Activated CD8-positive, alpha-beta T cell treated with anti-CD3 and anti-CD28 coated beads for 36 hours (primary cell): Measurements from ENCODE around the gene PARD3. TPM values are rescaled to one million over a fixed set of nuclear protein-coding genes. Genes with fewer than 3 reads are reported as not detected.

Experiments
- ATAC-seq: fragments of 200-7000 bp; cut with Tn5 transposase; one replicate; pipeline ENCODE4 v1.10.0; 2021; ENCODE audit warnings: mild to moderate bottlenecking, moderate library complexity
- CTCF ChIA-PET: fragments of 350-600 bp; sonication (Branson Sonifier 250); formaldehyde crosslinking; loops from one replicate; lab custom pipeline; 2021; ENCODE audit warnings: antibody characterized with exemption; lab: Charles Lee
- POLR2A ChIA-PET: fragments of 350-600 bp; sonication (Branson Sonifier 250); formaldehyde crosslinking; loops from one replicate; lab custom pipeline; 2021; ENCODE audit warnings: antibody characterized with exemption; lab: Charles Lee
- DNase-seq: peaks from one replicate; pipeline ENCODE4 v3.0.0-alpha.2; 2020
- H3K27ac Mint-ChIP-seq: one replicate; pipeline ENCODE4 v1.8.0; 2021; ENCODE audit warnings: mild to moderate bottlenecking, mixed read lengths
- H3K27me3 Mint-ChIP-seq: one replicate; pipeline ENCODE4 v1.8.0; 2021; ENCODE audit warnings: mixed read lengths
- H3K36me3 Mint-ChIP-seq: one replicate; pipeline ENCODE4 v1.8.0; 2021; ENCODE audit warnings: low read depth, mixed read lengths
- H3K4me1 Mint-ChIP-seq: one replicate; pipeline ENCODE4 v1.8.0; 2021; ENCODE audit warnings: low read depth, mixed read lengths
- H3K4me3 Mint-ChIP-seq: one replicate; pipeline ENCODE4 v1.8.0; 2021; ENCODE audit warnings: mild to moderate bottlenecking, moderate library complexity, mixed read lengths
- H3K9me3 Mint-ChIP-seq: one replicate; pipeline ENCODE4 v1.8.0; 2021; ENCODE audit warnings: mixed read lengths
- intact Hi-C: fragments of 100-400 bp; cut with micrococcal nuclease; formaldehyde crosslinking; loops from one replicate; pipeline ENCODE4 v1.10.0; 2022
- total RNA-seq, 2 experiments: library from RNA; stranded (reverse); gene quantifications; one replicate each; pipeline ENCODE4 v1.2.3, GENCODE V29; 2021
- TF ChIP-seq, protein P1 (sequence below): fragments of 200-600 bp; IDR thresholded peaks from one replicate; pipeline ENCODE4 v1.8.0; 2022; ENCODE audit warnings: antibody characterized with exemption, mild to moderate bottlenecking

PARD3 gene
- total RNA-seq, 2 experiments from 2014 or later: 1.6 to 2.0 TPM

DNA sequence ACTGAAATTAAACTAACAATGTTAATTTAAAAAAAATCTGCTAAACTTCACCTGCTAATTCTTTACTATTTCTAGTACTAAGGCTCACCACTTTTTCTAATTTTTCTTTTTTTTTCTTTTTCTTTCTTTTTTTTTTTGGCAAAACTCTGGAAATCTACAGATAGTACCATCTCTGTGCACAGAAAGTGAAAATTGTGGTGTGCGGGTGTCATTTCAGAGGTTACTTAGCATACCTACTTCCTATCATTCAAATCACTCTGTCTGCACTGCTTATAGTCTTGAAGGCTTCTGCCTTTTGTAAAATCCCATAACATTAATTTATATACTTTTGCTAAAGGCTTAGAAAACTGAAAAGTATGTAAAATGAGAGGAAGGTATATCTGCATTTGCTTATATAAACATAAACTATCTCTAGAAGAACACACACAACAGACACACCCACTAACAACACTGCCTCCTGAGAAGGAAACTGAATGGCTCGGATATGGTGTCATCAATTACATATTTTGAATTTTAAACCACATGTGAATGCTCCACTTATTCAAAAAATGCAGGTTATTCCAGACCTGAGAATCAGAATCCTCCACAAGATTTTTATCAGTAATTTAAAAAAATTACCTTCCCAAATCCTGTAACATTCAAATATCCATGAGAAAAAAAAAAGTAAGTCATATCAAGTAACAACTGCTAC, 229.5 kb downstream of the PARD3 start:
- TF ChIP-seq, protein P1, sequence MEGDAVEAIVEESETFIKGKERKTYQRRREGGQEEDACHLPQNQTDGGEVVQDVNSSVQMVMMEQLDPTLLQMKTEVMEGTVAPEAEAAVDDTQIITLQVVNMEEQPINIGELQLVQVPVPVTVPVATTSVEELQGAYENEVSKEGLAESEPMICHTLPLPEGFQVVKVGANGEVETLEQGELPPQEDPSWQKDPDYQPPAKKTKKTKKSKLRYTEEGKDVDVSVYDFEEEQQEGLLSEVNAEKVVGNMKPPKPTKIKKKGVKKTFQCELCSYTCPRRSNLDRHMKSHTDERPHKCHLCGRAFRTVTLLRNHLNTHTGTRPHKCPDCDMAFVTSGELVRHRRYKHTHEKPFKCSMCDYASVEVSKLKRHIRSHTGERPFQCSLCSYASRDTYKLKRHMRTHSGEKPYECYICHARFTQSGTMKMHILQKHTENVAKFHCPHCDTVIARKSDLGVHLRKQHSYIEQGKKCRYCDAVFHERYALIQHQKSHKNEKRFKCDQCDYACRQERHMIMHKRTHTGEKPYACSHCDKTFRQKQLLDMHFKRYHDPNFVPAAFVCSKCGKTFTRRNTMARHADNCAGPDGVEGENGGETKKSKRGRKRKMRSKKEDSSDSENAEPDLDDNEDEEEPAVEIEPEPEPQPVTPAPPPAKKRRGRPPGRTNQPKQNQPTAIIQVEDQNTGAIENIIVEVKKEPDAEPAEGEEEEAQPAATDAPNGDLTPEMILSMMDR: no peak
- H3K4me1 Mint-ChIP-seq: no peaks in the 10 kb centered on the region
- intact Hi-C loops: no loop called here
- DNase-seq (no peak), ATAC-seq (no peak)
- no peak overlapping the region for H3K4me3 Mint-ChIP-seq
- CTCF ChIA-PET: no interaction called here
- H3K27ac Mint-ChIP-seq: no peak overlapping the region
- H3K27me3 Mint-ChIP-seq: no peaks in the 10 kb centered on the region
- no peaks in the 10 kb centered on the region for H3K9me3 Mint-ChIP-seq
- POLR2A ChIA-PET: no interaction called here
- no peaks in the 10 kb centered on the region for H3K36me3 Mint-ChIP-seq

DNA sequence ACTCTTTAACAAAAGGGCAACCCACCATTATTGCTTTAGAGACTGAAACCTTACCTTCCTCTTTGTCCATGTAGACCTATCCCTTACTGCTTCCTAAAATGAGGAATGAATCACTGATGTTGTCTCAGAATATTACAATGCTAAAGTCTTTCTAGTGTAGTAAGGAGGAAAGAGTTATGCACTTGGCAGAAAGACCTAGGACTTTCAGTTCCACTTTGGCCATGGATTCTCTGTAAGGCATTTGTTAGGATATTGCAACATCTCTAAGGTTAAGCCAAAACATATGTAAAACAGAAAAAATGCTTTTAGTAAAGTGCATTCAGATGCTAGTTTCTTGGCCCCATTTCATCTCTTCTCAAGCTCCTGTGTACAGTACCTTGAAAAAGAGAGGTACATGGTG, 230.9 kb downstream of the PARD3 start:
- no peaks in the 10 kb centered on the region for H3K4me1 Mint-ChIP-seq
- no peaks in the 10 kb centered on the region for H3K9me3 Mint-ChIP-seq

DNA sequence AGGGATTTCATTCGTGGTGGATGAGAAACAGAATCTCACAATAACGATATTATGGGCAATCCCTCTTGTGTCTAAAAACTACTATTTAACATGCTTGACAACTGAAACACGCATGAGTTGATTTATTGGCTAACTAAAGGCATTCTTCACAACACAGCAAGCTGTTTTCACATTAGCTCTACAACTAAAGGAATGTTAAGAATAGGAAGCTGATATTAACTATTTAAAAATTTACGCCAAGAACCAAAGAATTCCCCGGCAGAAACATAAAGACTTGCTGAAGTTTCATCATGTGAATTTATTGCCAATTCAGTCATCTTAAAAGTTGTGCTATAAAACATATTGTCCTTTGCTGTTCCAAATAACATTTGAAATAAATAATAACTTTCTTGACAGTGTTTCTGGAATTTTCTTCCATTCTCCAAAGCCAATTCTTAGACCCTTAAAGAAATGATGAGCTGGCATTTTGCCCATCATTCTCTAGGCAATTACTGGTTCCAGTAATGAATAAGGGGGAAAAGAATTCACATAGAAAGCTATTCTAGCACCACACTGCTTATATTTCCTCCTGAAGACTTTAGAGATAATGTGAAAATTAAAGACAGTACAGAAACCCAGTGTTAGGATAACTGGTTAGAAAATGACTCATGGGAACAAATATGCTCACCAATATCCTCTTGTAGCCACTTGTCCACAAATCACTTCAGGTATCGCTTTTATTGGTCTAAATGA, 233.1 kb downstream of the PARD3 start:
- H3K27ac Mint-ChIP-seq: no peak overlapping the region
- TF ChIP-seq, protein P1: no peak
- no peaks in the 10 kb centered on the region for H3K27me3 Mint-ChIP-seq
- no peaks in the 10 kb centered on the region for H3K36me3 Mint-ChIP-seq
- ChIA-PET CTCF (interaction anchor here (0.8 kb wide), 1 partner anchor 56 kb away, joined by 3 read pairs; no protein-coding TSS in a partner anchor), POLR2A (no interaction called here)
- intact Hi-C loops: no loop called here
- no peak for DNase-seq
- no peak for ATAC-seq
- H3K9me3 Mint-ChIP-seq: no peaks in the 10 kb centered on the region
- H3K4me1 Mint-ChIP-seq: no peaks in the 10 kb centered on the region
- H3K4me3 Mint-ChIP-seq: no peak overlapping the region

More for the DNA sequence above, 230.9 kb downstream of the PARD3 start:
- intact Hi-C loops: no loop called here
- DNase-seq: no peak
- no peak overlapping the region for H3K4me3 Mint-ChIP-seq
- H3K36me3 Mint-ChIP-seq: no peaks in the 10 kb centered on the region
- H3K27me3 Mint-ChIP-seq: no peaks in the 10 kb centered on the region
- ChIA-PET POLR2A (no interaction called here), CTCF (no interaction called here)
- ATAC-seq: no peak
- TF ChIP-seq, protein P1: no peak
- H3K27ac Mint-ChIP-seq: no peak overlapping the region

DNA sequence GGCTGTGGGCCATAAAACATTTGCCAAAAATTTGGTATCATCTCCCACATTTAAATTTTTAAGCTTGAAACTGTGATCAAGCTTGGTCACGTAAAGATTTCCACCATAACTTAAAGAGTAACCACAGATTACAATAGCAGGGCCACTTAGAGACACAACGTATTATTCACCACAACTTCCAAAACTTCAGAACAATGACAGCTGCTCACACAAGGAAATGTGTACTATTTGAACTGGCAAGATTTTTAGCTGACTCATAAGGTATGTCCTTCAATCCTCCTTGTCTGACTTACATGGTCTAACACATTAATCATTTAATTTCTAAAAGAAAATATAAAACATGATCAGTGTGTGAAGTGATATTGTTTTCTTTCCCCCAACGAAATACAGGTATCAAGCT, 234.5 kb downstream of the PARD3 start:
- Mint-ChIP-seq H3K9me3 (no peaks in the 10 kb centered on the region), H3K36me3 (no peaks in the 10 kb centered on the region), H3K27me3 (no peaks in the 10 kb centered on the region), H3K27ac (no peak overlapping the region), H3K4me1 (no peaks in the 10 kb centered on the region), H3K4me3 (no peak overlapping the region)
- ATAC-seq (no peak), DNase-seq (no peak)
- intact Hi-C loops: no loop called here
- POLR2A ChIA-PET: no interaction called here
- CTCF ChIA-PET: interaction anchor here (1.4 kb wide), 1 partner anchor 57 kb away, joined by 4 read pairs; no protein-coding TSS in a partner anchor
- TF ChIP-seq, protein P1: no peak

DNA sequence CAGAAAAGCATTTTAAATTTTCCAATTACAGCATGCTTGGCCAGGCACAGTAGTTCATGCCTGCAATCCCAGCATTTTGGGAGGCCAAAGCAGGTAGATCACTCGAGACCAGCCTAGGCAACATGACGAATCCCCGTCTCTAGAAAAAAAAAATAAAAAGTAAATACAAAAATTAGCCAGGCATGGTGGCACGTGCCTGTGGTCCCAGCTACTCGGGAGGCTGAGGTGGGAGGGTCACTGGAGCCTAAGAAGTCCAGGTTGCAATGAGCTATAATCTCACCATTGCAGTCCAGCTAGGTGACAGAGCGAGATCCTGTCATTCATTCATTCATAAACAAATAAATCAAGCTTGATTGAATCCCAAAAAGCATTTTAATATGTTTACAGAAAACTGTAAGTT, 234.9 kb downstream of the PARD3 start:
- no peak for DNase-seq
- ChIA-PET POLR2A (no interaction called here), CTCF (interaction anchor here (1.4 kb wide), 1 partner anchor 58 kb away, joined by 4 read pairs; no protein-coding TSS in a partner anchor)
- Mint-ChIP-seq H3K4me1 (no peaks in the 10 kb centered on the region), H3K9me3 (no peaks in the 10 kb centered on the region), H3K27ac (no peak overlapping the region), H3K27me3 (no peaks in the 10 kb centered on the region), H3K36me3 (no peaks in the 10 kb centered on the region), H3K4me3 (no peak overlapping the region)
- ATAC-seq: no peak
- TF ChIP-seq, protein P1: no peak
- intact Hi-C loops: no loop called here
